DOHH2 (cell line): ENCODE data around the gene PGGHG.

Experiments used
- H3F3A ChIP-seq: fragments of 200-600 bp; sonication (generic), shearing (Covaris generic); 2 replicates; pipeline ENCODE4 v1.6.0; 2016; ENCODE audit warnings: antibody characterized with exemption, mild to moderate bottlenecking; ENCODE audit not compliant: control insufficient read depth, insufficient read depth
- H3K27ac ChIP-seq: fragments of 200-600 bp; sonication (generic); 2 replicates; pipeline ENCODE4 v1.5.1; 2014; ENCODE audit warnings: low read depth, mild to moderate bottlenecking, low read length, moderate library complexity
- H3K27me3 ChIP-seq: fragments of 200-600 bp; sonication (generic); 2 replicates; pipeline ENCODE4 v1.6.1; 2014; ENCODE audit warnings: mild to moderate bottlenecking, low read length, mixed read lengths; ENCODE audit not compliant: control insufficient read depth
- H3K36me3 ChIP-seq: fragments of 200-600 bp; sonication (generic); 2 replicates; pipeline ENCODE4 v1.6.1; 2014; ENCODE audit warnings: mild to moderate bottlenecking, low read length, moderate library complexity, mixed read lengths; ENCODE audit not compliant: control insufficient read depth
- H3K4me1 ChIP-seq: fragments of 200-600 bp; sonication (generic); 2 replicates; pipeline ENCODE4 v1.6.1; 2014; ENCODE audit warnings: mild to moderate bottlenecking, low read length, mixed read lengths; ENCODE audit not compliant: control insufficient read depth
- H3K4me2 ChIP-seq: fragments of 200-600 bp; sonication (generic); 2 replicates; pipeline ENCODE4 v1.6.0; 2014; ENCODE audit warnings: mild to moderate bottlenecking, low read length, moderate library complexity
- H3K4me3 ChIP-seq: fragments of 200-600 bp; sonication (generic); 2 replicates; pipeline ENCODE4 v1.5.1; 2014; ENCODE audit warnings: mild to moderate bottlenecking, low read length, mixed read lengths
- H3K79me2 ChIP-seq: fragments of 200-600 bp; sonication (generic); 2 replicates; pipeline ENCODE4 v1.6.1; 2014; ENCODE audit warnings: mild to moderate bottlenecking, low read length, mixed read lengths; ENCODE audit not compliant: control insufficient read depth
- H3K9me2 ChIP-seq: fragments of 200-600 bp; sonication (generic); replicated peaks from 2 replicates; pipeline ENCODE4 v1.6.1; 2014; ENCODE audit warnings: mild to moderate bottlenecking, low read length, mixed read lengths; ENCODE audit not compliant: control insufficient read depth
- H3K9me3 ChIP-seq: fragments of 200-600 bp; sonication (generic); 2 replicates; pipeline ENCODE4 v1.6.1; 2014; ENCODE audit warnings: antibody characterized with exemption, low read length, mixed read lengths; ENCODE audit not compliant: control insufficient read depth, insufficient read depth
- H4K20me1 ChIP-seq: fragments of 200-600 bp; sonication (generic); 2 replicates; pipeline ENCODE4 v1.6.0; 2014; ENCODE audit warnings: low read depth, mild to moderate bottlenecking, antibody characterized with exemption, low read length, moderate library complexity; ENCODE audit not compliant: control insufficient read depth, insufficient read depth
- EZH2phosphoT487 ChIP-seq: fragments of 200-600 bp; sonication (generic); IDR thresholded peaks from 2 replicates; pipeline ENCODE4 v1.6.1; 2017; ENCODE audit warnings: borderline replicate concordance, mild to moderate bottlenecking, antibody characterized with exemption, low read length, moderate library complexity, mixed read lengths
- TF ChIP-seq, protein P1 (sequence below): fragments of 200-600 bp; sonication (generic); IDR thresholded peaks from one replicate; pipeline ENCODE4 v1.5.1; 2014; ENCODE audit warnings: antibody characterized with exemption, mild to moderate bottlenecking, low read depth, low read length; ENCODE audit not compliant: poor library complexity, severe bottlenecking

The PGGHG gene

DNA sequence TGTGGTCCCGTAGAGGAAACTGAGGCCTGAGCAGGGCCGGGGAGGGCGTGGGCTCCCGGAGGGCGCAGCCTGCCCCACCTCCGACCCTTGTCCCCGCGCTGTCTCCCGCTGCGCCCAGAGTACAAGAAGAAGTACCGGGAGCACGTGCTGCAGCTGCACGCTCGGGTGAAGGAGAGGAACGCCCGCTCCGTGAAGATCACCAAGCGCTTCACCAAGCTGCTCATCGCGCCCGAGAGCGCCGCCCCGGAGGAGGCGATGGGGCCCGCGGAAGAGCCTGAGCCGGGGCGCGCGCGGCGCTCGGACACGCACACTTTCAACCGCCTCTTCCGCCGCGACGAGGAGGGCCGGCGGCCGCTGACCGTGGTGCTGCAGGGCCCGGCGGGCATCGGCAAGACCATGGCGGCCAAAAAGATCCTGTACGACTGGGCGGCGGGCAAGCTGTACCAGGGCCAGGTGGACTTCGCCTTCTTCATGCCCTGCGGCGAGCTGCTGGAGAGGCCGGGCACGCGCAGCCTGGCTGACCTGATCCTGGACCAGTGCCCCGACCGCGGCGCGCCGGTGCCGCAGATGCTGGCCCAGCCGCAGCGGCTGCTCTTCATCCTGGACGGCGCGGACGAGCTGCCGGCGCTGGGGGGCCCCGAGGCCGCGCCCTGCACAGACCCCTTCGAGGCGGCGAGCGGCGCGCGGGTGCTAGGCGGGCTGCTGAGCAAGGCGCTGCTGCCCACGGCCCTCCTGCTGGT, 8.8 kb upstream of the PGGHG start:
- TF ChIP-seq EZH2phosphoT487, result no peak
- TF ChIP-seq, protein P1, sequence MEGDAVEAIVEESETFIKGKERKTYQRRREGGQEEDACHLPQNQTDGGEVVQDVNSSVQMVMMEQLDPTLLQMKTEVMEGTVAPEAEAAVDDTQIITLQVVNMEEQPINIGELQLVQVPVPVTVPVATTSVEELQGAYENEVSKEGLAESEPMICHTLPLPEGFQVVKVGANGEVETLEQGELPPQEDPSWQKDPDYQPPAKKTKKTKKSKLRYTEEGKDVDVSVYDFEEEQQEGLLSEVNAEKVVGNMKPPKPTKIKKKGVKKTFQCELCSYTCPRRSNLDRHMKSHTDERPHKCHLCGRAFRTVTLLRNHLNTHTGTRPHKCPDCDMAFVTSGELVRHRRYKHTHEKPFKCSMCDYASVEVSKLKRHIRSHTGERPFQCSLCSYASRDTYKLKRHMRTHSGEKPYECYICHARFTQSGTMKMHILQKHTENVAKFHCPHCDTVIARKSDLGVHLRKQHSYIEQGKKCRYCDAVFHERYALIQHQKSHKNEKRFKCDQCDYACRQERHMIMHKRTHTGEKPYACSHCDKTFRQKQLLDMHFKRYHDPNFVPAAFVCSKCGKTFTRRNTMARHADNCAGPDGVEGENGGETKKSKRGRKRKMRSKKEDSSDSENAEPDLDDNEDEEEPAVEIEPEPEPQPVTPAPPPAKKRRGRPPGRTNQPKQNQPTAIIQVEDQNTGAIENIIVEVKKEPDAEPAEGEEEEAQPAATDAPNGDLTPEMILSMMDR, result no peak
- Histone ChIP-seq H3K9me2 (no peaks in the 10 kb centered on the region), H3K36me3 (no peaks in the 10 kb centered on the region), H3K4me2 (no peak overlapping the region), H3K4me3 (no peak overlapping the region), H3K27ac (no peak overlapping the region), H3K79me2 (no peaks in the 10 kb centered on the region), H3F3A (no peaks in the 10 kb centered on the region), H3K4me1 (peaks cover 11% of the 10 kb centered on the region), H4K20me1 (no peaks in the 10 kb centered on the region), H3K27me3 (no peaks in the 10 kb centered on the region), H3K9me3 (peaks cover 9% of the 10 kb centered on the region)

GRCh38 chr11:280706-281485, 8.0 kb upstream of the PGGHG start:
- H4K20me1 ChIP-seq, result no peaks in the 10 kb centered on the region
- TF ChIP-seq, protein P1, result no peak
- TF ChIP-seq EZH2phosphoT487, result no peak
- no peak overlapping the region for H3K4me3 ChIP-seq
- H3F3A ChIP-seq, result no peaks in the 10 kb centered on the region
- peaks cover 9% of the 10 kb centered on the region for H3K9me3 ChIP-seq
- H3K36me3 ChIP-seq, result no peaks in the 10 kb centered on the region
- H3K79me2 ChIP-seq, result no peaks in the 10 kb centered on the region
- peaks cover 7% of the 10 kb centered on the region for H3K4me1 ChIP-seq
- H3K27me3 ChIP-seq, result peaks cover 2% of the 10 kb centered on the region; the same call in 1 of the 2 replicates
- no peak overlapping the region for H3K4me2 ChIP-seq
- no peaks in the 10 kb centered on the region for H3K9me2 ChIP-seq
- no peak overlapping the region for H3K27ac ChIP-seq

- no peak overlapping the region for H3K4me2 ChIP-seq
- no peaks in the 10 kb centered on the region for H3K36me3 ChIP-seq
- peaks cover 2% of the 10 kb centered on the region; the same call in 1 of the 2 replicates for H3K27me3 ChIP-seq
- H3K4me3 ChIP-seq, result no peak overlapping the region
- no peaks in the 10 kb centered on the region for H3F3A ChIP-seq
- H3K79me2 ChIP-seq, result no peaks in the 10 kb centered on the region
- H3K9me2 ChIP-seq, result no peaks in the 10 kb centered on the region
- H3K4me1 ChIP-seq, result peaks cover 7% of the 10 kb centered on the region
- no peak for TF ChIP-seq EZH2phosphoT487
- TF ChIP-seq, protein P1, result no peak
- peaks cover 4% of the 10 kb centered on the region for H3K9me3 ChIP-seq
- no peak overlapping the region for H3K27ac ChIP-seq
- H4K20me1 ChIP-seq, result no peaks in the 10 kb centered on the region
Measured at GRCh38 chr11:281486-282161, 7.3 kb upstream of the PGGHG start.
